IPS-18a (cell line): ENCODE data around the gene AKAP5.

Source experiments
- H3K27ac ChIP-seq: one replicate; pipeline ENCODE4 v1.5.1; 2013; ENCODE audit warnings: low read length
- H3K27me3 ChIP-seq: one replicate; pipeline ENCODE4 v1.6.1; 2013; ENCODE audit warnings: mild to moderate bottlenecking, low read length; ENCODE audit not compliant: control insufficient read depth, insufficient read depth
- H3K36me3 ChIP-seq: one replicate; pipeline ENCODE4 v1.6.1; 2013; ENCODE audit warnings: low read depth, low read length; ENCODE audit not compliant: control insufficient read depth
- H3K4me1 ChIP-seq: one replicate; pipeline ENCODE4 v1.6.1; 2013; ENCODE audit warnings: low read depth, low read length; ENCODE audit not compliant: control insufficient read depth
- H3K4me3 ChIP-seq: one replicate; pipeline ENCODE4 v1.5.1; 2013; ENCODE audit warnings: low read length
- H3K9ac ChIP-seq: one replicate; pipeline ENCODE4 v1.6.1; 2013; ENCODE audit warnings: mild to moderate bottlenecking, low read length, moderate library complexity
- H3K9me3 ChIP-seq: one replicate; pipeline ENCODE4 v1.6.1; 2013; ENCODE audit warnings: low read depth, low read length; ENCODE audit not compliant: control insufficient read depth

Gene AKAP5

DNA sequence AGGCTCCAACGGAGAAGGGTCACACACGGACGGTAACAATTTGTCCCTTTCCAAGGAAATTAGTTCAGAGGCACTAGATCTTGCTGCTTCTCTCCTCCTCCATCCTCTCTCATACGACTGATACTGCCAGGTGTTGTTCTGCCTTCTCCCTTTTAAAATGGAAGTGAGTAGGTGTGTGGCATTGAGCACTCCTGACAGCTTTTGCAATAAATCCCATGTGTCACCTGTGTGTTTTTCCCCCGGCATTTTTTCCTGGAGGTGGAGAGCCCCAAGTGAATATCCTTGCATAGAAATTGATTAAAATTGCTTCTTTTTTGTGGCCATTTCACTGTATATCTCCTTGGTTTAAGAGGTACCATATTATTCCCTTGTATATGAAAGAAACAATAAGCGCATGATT, 26.2 kb upstream of the AKAP5 start:
- no peaks in the 10 kb centered on the region for H3K27me3 ChIP-seq
- H3K9me3 ChIP-seq: no peaks in the 10 kb centered on the region
- H3K4me1 ChIP-seq: no peaks in the 10 kb centered on the region
- H3K27ac ChIP-seq: no peak overlapping the region
- no peak overlapping the region for H3K4me3 ChIP-seq
- H3K9ac ChIP-seq: no peak overlapping the region
- H3K36me3 ChIP-seq: peaks cover 96% of the 10 kb centered on the region

DNA sequence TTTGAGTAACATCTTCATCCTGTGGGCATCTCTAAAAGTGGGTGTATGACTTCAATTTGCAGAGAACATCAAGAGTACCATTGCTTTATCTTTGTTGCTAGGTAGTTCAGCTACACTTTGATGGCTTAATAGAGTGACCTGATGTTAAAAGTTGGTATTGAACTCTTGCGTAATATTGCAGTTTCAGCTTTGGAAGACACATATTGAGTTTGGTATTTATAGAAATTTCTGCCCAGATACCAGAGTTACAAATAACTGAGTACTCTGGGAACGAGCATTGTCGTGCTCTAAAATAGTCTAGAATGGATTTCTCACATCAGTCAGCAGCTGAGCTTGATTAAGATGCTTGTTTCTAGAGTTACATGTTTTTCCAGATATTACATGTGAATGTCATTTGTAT, 24.8 kb upstream of the AKAP5 start:
- no peaks in the 10 kb centered on the region for H3K9me3 ChIP-seq
- peaks cover 97% of the 10 kb centered on the region for H3K36me3 ChIP-seq
- no peak overlapping the region for H3K27ac ChIP-seq

DNA sequence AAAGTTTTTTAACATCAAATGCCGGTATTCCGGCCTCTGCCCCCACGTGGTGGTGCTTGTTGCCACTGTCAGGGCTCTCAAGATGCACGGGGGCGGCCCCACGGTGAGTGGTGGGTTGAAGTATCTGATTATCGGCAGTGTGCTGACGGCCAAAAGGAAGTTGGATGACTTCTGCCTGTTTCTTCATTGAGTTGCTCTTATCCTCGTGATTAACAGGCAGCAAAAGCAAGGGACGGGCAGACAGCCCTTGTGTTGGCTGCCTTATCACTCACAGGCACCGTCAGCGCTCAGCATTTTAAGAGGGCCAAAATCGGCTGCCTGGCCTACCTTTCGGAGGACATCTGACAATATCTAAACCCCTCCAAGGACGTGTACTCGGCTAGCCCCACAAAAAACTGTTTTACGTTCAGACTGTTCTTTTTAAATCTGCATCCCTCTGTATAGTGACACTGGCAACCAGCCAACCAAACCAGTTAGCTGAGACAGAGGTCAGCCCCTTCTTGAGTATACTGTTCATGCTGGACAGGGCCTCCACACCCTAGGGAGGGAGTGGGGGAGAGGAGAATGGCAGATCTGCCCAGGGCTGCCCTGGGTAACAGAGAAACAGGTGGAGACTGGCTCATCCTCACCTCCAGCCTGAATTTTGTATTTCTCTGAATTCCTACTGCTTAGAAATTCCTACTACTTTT, 22.9 kb upstream of the AKAP5 start:
- H3K27me3 ChIP-seq: no peaks in the 10 kb centered on the region
- H3K9ac ChIP-seq: no peak overlapping the region
- H3K9me3 ChIP-seq: no peaks in the 10 kb centered on the region
- H3K4me3 ChIP-seq: no peak overlapping the region
- H3K4me1 ChIP-seq: no peaks in the 10 kb centered on the region
- peaks cover 84% of the 10 kb centered on the region for H3K36me3 ChIP-seq
- H3K27ac ChIP-seq: no peak overlapping the region

More for the DNA sequence above, 24.8 kb upstream of the AKAP5 start:
- no peak overlapping the region for H3K4me3 ChIP-seq
- H3K9ac ChIP-seq: no peak overlapping the region
- no peaks in the 10 kb centered on the region for H3K4me1 ChIP-seq
- H3K27me3 ChIP-seq: no peaks in the 10 kb centered on the region

DNA sequence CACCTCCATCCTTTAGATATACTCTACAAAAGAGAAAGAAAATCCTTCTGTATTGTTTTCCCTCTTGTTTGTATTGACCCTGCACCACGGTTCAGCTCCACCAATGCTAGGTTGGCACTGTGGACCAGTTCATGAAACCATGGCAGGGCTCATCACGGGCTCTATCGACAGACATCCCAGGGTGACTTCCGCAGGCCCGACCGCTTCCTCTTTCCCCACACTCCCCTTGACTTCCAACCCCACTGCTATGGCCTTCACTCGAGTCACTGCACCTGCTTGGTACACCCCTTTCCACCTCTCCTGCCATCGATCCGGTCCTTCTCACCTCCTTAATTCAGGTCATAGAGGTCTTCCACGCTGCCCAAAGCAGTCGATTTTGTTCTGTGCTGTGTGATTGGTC, 21.2 kb upstream of the AKAP5 start:
- Histone ChIP-seq H3K27me3 (no peaks in the 10 kb centered on the region), H3K9ac (no peak overlapping the region), H3K4me3 (no peak overlapping the region), H3K9me3 (no peaks in the 10 kb centered on the region), H3K36me3 (peaks cover 80% of the 10 kb centered on the region), H3K27ac (no peak overlapping the region), H3K4me1 (no peaks in the 10 kb centered on the region)

DNA sequence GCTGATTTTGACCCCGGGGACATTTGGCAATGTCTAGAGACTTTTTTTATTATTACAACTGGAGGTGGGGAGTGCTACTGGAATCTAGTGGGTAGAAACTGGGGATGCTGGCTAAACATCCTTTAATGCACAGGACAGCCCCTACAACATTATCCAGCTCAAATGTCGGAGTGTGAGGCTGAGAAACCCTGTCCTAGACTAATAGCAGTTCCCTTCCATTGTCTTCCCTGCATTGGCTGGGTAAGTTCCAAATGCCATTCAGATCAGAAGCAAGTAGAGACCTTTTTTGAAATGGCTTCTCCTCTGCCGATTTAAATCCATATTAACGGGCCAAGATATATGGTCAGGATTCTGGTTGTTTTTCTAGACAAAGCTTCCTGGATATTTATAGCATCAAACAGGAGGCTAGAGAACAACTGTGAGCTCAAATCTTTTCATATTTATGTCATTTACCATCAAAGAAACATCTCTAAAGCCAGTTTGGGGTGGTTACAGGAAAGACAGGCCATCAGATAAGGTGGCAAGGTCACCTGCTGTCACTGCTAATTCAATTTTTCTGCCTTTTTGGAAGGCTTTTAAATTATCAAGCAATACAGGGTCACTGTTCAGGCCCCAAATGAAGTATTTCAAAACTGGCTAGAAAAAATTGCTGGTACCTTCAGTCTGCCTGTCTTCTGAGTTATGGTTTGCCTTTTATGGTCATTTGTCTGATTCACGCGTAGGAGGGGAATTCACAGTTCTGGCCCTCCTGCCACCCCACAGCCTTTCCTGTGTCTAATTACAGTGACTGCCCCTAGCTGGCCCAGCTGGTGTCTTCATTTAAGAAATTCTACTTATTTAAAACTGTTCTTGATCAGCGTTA, 20.1 kb upstream of the AKAP5 start:
- Histone ChIP-seq H3K9me3 (no peaks in the 10 kb centered on the region), H3K36me3 (peaks cover 82% of the 10 kb centered on the region), H3K27me3 (no peaks in the 10 kb centered on the region), H3K4me1 (no peaks in the 10 kb centered on the region), H3K9ac (no peak overlapping the region), H3K4me3 (no peak overlapping the region), H3K27ac (no peak overlapping the region)

DNA sequence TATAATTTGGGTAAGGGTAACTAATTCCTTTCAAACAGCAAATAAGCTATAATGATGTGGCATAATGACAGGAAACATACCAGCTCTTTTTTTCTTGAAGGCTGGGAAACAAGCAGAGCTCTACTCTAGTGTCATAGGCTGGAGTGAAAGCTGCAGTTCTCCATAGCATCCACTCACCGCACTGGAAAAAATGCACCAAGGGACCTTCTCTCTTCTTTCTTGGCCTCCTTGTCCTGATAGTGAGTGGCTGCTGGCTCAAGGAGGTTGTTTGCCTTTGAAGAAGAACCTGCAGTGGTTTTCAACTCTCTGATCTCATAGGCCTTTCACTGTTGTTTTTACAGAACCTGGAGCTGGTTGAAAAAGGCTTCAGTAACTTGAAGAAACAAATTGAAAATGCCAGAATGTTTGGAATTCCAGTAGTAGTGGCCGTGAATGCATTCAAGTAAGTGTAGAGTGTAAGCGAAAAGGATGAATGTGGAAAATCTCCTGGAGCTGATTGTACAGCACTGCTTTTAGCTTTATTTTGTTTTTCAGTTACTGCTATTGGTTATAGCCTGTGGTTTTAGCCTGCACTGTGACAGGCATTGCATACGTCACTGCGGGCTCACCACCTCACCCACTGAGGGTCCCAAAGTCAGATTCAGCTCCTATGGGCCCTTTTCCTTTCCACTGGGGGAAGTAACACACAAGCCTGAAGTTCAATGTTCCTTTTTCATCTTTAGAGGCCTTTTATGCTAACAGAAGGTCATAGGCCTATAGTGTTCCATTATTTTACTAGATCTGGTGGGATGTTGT, 17.2 kb upstream of the AKAP5 start:
- no peaks in the 10 kb centered on the region for H3K4me1 ChIP-seq
- no peak overlapping the region for H3K9ac ChIP-seq
- H3K4me3 ChIP-seq: no peak overlapping the region
- H3K36me3 ChIP-seq: peaks cover 75% of the 10 kb centered on the region
- H3K27me3 ChIP-seq: no peaks in the 10 kb centered on the region
- H3K9me3 ChIP-seq: no peaks in the 10 kb centered on the region
- H3K27ac ChIP-seq: no peak overlapping the region

DNA sequence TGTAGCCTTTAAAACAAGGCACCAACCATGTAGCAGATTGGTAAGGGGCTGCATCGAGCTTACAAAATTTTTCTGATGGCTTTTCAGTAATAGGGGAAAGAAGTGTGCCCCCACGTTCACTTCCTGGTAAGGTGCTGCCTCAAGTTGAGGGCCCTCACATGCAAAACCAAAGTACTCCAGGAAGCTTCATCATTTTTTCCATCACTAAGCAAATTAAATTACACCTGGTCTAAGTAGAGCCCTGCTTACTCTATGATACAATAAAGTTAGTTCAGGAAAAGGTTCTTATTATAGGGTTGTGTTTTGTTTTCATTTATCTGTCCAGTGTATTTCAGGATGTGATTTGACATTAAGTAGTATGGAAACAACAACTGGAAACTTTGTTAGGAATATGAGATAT, 15.0 kb upstream of the AKAP5 start:
- Histone ChIP-seq H3K4me3 (no peak overlapping the region), H3K36me3 (peaks cover 74% of the 10 kb centered on the region), H3K9ac (no peak overlapping the region), H3K9me3 (no peaks in the 10 kb centered on the region), H3K27me3 (no peaks in the 10 kb centered on the region), H3K4me1 (no peaks in the 10 kb centered on the region), H3K27ac (no peak overlapping the region)

DNA sequence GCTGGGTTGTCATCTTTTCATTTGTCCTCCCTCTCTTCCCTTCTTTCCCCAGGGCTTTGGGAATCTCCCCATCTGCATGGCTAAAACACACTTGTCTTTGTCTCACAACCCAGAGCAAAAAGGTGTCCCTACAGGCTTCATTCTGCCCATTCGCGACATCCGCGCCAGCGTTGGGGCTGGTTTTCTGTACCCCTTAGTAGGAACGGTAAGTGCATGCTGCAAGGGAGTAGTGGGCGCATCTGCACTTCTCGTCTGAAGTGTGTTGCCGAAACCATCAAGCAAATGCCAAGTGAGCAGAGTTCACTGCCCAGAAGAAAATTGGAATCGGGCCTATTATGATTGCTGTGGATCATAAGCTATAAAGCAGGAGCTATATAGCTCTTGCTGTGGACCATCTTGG, 10.6 kb upstream of the AKAP5 start:
- Histone ChIP-seq H3K9me3 (no peaks in the 10 kb centered on the region), H3K36me3 (peaks cover 81% of the 10 kb centered on the region), H3K4me3 (no peak overlapping the region), H3K27ac (no peak overlapping the region), H3K27me3 (no peaks in the 10 kb centered on the region), H3K4me1 (no peaks in the 10 kb centered on the region), H3K9ac (no peak overlapping the region)

DNA sequence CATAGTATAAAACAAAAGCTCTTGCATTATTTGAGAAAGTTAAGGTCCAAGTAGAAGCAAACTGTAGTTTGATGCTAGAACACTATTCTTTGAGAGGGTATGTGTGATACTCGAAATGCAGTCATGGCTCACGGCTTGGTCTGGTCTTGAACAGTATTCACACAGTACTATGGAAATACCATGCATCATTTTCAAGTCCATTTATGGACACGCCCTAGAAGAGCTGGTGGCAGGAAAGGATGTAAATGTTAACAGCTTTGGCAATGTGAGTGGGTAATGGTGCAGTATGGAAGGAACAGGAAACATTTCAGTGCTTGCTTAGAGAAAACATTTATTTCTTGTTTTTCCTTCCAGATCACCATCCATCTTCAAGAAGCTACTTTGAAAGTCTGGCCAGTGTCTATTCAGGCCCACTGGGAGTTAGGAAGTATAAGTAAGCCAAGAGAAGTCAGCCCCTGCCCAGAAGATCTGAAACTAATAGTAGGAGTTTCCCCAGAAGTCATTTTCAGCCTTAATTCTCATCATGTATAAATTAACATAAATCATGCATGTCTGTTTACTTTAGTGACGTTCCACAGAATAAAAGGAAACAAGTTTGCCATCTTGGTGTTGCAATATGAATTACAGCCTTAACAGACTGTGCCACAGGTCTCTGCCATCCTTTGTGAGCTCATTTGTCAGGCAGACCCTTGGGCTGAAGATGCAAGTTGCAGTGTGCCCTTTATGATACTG, 5.7 kb upstream of the AKAP5 start:
- Histone ChIP-seq H3K9ac (no peak overlapping the region), H3K4me1 (peaks cover 3% of the 10 kb centered on the region), H3K27me3 (no peaks in the 10 kb centered on the region), H3K27ac (no peak overlapping the region), H3K36me3 (peaks cover 45% of the 10 kb centered on the region), H3K9me3 (no peaks in the 10 kb centered on the region), H3K4me3 (no peak overlapping the region)

DNA sequence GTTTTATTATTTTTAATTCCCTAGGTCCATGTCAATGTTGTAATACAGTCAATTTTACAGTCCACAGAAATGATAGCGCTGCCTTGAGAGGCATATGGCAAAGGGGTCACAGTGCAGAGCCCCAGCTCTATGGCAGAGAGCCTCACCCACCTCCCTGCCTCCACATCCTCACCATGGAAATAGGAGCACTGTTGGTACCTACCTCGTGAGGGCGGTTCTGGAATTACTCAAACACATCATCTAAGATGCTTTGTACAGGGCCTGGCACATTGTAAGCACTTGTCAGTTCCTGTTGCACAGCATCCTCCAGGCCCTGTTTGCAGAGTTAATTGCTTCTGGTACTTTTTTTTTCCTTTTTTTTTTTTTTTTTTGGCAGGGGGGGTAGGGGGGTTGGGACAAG, 4.1 kb upstream of the AKAP5 start:
- Histone ChIP-seq H3K4me1 (peaks cover 8% of the 10 kb centered on the region), H3K9me3 (no peaks in the 10 kb centered on the region), H3K27me3 (peaks cover 7% of the 10 kb centered on the region), H3K36me3 (peaks cover 29% of the 10 kb centered on the region), H3K9ac (no peak overlapping the region), H3K27ac (no peak overlapping the region), H3K4me3 (no peak overlapping the region)

DNA sequence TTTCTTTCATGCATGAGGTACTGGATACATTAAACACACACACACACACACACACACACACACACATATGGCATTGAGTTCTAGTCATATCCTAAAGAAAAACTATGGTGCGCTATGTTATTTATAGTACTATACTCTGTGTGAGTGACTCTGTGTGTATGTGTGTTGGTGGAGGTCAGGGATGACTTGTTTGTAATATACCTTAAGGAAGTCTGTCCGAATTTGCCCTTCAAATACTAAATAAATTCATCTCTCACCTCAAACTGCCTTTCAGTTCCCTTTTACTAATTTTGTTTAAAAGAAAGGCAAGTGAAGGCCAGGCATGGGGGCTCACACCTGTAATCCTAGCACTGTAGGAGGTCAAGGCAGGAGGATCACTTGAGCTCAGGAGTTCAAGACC, 2.1 kb upstream of the AKAP5 start:
- Histone ChIP-seq H3K4me3 (no peak overlapping the region), H3K27me3 (peaks cover 17% of the 10 kb centered on the region), H3K36me3 (peaks cover 18% of the 10 kb centered on the region), H3K9ac (no peak overlapping the region), H3K27ac (no peak overlapping the region), H3K9me3 (no peaks in the 10 kb centered on the region), H3K4me1 (peaks cover 13% of the 10 kb centered on the region)
